ENCODE measurements around the gene HDGF.
"Not testable (repeated sequence)": the region's sequence is repeated elsewhere in the genome, so short reads cannot be mapped to it uniquely, and the experiment has no call there.

HDGF gene

DNA sequence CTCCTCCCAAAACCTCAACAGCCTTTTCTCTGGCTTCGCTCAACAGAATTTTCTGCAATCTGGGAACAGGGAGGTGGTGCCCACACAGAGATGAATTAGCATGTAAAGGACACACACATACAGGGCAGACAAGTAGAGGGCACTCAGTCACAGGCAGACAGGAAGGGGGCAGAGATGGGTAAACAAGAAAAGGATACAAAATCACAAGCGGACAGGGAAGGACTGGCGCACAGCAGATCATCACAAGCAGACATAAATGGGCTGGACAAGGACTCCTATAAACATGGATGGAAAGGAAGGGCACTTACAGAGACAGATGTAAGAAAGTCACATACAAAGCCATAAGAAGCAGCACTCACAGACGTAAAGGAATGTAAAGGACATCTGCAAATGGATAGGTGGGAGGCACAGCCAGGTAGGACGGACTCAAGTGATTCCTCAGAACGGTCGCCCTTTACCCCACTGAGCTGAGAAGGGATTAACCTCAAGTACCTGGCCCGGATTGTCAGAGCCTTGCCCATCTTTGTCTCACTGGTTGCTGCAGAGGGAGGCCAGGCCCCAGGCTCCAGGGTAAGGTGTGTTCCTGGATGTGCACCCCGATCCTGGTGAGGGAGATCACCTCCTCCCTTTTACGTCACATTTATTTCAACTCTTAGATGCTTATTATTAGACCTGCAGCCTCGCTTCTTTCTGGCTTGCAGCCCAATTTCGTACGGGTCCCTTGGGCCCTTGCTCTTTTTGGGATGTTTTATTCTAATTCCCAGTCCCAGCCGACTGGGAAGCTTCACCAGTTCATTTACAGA lies 15.0 kb upstream of the HDGF start:
- DNase-seq, result peak; percentile 33

- DNase-seq, result no peak
Observed at GRCh38 chr1:156765666-156766065, 14.2 kb upstream of the HDGF start.

DNA sequence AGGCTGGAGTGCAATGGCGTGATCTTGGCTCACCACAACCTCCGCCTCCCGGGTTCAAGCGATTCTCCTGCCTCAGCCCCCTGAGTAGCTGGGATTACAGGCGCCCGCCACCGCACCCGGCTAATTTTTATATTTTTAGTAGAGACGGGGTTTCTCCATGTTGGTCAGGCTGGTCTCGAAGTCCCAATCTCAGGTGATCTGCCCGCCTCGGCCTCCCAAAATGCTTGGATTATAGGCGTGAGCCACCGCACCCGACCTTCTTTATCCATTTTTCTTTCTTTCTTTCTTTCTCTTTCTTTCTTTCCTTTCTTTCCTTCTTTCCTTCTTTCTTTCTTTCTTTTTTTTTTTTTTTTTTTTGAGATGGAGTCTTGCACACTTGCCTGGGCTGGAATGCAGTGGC lies 13.7 kb upstream of the HDGF start:
- DNase-seq, result not testable (repeated sequence)

DNA sequence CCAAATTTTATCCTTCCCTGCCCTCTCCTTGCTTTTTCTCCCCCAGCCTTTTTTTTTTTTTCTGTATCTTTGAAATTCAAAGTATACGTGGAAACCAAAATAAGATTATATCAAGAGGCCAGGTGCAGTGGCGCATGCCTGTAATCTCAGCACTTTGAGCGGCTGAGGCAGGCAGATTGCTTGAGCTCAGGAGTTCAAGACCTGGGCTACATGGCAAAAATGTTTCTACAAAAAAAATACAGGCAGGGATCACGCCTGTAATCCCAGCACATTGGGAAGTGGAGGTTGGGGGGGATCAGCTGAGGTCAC lies 9.3 kb upstream of the HDGF start:
- DNase-seq, result no peak

DNA sequence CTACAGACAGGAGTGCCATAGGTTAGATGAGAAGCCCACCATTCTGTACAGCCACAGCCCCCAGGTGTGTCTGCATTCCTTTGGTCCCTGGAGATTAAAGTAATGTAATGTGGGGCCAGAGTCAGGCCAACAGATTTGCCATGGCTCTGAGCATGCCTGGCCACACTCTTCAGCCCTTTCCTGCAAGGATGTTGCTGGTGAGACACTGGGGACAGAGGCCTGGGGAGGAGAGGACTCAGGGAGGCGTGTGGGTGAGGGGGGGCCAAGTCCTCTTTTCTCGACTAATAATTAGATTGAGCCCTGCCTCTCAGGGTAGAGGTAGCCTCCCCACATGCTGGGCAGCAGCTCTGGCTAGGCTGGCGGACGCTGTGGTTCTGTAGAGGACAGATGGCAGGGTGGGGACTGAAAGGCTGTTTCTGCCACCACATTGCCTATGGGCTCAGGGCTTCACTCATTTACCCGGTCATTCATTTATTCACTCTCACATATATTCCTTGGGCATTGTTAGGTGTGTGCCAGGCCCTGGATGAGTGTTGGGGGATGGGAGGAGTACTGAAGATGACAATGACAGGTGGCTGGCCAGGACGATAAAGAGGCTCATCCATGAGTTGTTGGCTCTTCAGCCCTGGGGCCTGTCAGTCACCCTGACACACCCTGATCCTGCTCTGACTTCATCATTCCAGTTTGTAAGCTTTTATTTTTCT lies 8.8 kb upstream of the HDGF start:
- no peak for DNase-seq

GRCh38 chr1:156757572-156758253 lies 6.2 kb upstream of the HDGF start:
- not testable (repeated sequence) for DNase-seq

- no peak for DNase-seq
Observed at GRCh38 chr1:156756355-156756754, 4.9 kb upstream of the HDGF start.

DNA sequence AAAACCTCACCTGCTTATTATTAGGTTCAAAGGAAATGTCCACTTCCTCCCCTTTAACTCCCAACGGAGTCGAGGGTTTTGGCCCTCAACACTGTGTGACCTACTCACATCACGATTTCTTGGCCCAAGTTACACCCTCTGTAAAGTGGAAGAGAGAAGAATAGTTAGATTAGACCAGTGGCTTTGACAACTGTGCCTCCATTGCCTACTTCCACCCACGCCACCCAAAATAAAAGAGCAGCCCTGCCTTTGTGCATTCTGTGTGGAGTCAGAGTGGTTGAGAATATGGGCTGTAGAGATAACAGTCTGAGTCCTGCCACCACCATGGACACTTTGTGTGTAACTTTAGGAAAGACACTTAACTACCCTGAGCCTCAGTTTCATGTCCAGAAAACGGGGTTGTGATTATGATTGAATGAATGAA lies 4.1 kb upstream of the HDGF start:
- DNase-seq, result no peak

- DNase-seq, result no peak
Observed at GRCh38 chr1:156754219-156754618, 2.7 kb upstream of the HDGF start.

DNA sequence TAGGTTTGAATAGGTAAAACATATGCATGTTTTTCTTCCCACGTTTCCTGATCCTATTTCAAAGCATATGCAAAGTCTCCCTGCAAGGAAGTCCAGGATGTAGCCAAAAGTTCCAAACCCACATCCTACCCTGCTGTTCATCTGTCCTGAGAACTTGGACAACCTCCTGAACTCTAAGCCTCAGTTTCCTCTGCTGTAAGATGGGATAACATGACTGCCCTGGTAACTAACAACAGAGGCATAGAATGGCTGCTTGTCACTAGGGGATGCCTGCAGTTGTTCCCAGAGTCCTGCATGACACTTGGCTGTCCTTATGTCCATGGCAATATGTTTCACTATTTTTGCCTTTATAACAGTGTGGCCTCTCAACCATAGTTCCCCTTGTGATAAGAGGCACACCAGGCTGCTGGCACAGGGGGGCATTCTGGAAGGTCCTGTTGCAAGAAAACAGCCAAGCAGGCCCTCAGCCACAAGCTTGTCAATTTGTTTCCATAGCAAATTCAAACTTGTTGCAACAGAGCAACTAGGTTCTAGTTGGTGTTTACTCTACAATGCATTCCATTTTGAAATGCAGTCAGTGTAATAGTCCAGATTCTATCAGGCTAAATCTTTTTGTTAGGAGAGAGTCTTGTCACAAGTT lies 1.5 kb upstream of the HDGF start:
- DNase-seq, result no peak

DNA sequence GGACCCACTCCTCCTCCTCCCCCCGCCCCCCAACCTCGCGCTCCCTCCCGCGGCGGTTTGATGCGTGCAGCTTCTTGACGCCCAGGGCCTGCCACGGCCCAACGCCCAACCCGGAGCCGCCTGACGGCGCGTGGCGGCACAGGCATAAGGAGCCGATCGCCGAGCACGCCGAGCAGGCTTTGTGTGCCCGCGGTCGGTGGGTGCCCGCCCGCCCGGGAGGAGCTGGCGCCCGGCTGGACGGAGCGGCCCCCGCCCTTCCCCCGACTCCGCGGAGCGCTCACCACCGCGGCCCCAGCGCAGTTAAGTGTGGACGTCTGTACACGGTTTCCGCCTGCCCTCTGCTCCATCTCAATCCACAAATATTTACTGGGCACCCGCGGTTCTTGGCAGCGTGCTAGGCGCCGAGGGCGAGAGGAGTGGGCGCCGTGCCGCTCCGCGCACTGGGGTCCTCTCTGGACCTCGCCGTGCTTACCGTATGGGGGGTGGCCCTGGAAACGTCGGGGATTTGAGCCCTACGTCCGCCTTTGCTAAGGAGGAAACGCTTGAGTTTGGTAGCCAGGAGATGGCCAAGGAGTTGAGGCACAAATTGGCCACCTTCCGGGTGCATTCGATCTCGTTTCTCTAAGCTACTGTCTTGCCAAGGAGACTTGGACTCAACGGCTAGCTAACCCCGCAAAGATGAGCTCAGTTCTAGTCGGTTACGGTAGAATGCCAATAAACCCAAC lies 444 bp upstream of the HDGF start:
- DNase-seq, result peak; percentile 98

DNA sequence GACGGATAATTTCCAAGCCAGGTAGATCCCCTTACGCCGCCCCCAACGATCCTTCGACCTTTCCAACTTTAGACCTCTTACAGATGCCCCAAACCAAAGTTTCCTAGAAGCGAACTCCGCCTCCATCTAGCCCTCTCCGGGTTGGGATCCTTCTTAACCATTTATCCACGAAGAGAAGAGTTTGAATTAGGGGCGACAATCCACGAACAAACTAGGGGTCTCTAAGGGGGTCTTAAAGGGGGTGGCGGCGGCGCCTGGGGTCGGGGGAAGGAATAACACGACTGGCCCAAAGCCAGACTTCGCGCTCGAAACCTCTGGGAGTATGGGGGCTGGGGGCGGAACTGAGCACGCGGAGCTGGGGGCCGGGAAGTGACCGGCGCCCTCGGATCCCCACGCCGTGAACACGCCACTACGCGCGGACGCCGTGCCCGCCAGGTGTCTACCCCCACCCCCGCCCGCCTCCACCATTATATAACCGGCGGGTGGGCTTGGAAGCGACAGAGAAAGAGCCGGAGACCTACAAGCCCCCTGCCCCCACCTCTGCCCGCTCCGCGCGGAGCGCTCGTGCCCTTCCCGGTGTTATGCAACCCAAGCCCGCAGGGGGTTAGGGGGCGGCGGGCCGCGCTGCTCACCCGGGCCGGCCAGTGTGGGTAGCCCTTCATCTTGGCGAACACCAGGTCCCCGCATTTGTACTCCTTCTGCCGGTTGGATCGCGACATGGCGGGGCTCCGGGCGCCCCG lies 594 bp downstream of the HDGF start:
- DNase-seq, result peak; percentile 27

DNA sequence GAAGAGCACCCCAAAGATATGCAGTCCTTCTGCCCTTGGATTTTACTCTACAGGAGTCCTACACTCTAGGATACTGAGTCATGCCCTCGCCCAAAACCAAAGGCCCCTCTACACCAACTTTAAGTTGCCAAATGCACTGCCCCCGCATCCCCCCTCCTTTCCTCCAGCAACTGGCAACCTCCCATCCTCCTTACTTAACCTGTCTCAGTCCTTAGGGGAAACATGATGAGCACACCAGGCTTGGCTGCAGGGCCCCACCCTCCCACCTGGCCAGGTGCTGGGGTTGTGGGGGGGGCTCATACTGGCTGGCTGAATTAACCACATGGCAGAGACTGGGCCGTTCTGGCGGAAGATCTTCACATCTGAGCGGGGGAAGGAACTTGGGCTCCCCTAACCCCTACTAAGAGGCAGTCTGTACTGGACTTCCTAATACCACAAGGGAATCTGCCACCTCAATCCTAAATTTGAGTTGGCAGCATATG lies 1.2 kb downstream of the HDGF start:
- no peak for DNase-seq

GRCh38 chr1:156749419-156750118 lies 1.9 kb downstream of the HDGF start:
- no peak for DNase-seq

DNA sequence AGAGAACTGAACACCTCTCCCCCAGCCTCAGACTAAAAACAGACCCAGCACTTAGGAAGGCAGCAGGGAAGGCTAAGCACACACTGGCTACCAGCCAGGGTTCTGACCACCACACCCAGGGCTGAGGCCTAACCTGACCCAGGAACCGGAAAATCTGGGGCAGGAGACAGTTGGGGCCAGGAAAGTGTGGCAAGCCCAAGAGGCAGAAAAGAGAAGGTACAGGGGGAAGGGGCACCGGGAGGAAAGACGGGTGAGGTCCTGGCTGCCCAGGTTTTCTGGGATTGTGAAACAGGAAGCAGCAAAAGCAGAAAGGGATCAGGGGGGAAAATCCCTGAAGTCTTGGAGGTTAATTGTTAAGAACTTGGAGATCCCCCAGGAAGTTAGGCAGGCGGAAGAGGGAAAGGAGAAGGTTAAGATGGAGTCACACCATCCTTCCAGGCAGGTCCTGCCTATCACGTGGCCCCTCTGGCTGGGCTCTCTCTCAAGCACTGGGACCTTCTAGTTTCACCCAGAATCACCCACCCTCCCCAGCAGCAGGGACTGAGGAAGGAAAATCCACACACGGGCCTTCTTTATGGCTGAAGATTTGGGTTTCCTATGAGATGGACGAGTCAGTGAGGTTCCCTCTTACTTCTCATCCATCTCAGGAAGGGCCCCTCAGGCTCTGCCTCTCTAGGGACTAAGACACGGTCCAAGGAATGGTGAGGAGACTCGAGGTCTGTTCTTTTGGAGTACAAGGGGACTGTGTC lies 2.6 kb downstream of the HDGF start:
- peak; percentile 32 for DNase-seq

DNA sequence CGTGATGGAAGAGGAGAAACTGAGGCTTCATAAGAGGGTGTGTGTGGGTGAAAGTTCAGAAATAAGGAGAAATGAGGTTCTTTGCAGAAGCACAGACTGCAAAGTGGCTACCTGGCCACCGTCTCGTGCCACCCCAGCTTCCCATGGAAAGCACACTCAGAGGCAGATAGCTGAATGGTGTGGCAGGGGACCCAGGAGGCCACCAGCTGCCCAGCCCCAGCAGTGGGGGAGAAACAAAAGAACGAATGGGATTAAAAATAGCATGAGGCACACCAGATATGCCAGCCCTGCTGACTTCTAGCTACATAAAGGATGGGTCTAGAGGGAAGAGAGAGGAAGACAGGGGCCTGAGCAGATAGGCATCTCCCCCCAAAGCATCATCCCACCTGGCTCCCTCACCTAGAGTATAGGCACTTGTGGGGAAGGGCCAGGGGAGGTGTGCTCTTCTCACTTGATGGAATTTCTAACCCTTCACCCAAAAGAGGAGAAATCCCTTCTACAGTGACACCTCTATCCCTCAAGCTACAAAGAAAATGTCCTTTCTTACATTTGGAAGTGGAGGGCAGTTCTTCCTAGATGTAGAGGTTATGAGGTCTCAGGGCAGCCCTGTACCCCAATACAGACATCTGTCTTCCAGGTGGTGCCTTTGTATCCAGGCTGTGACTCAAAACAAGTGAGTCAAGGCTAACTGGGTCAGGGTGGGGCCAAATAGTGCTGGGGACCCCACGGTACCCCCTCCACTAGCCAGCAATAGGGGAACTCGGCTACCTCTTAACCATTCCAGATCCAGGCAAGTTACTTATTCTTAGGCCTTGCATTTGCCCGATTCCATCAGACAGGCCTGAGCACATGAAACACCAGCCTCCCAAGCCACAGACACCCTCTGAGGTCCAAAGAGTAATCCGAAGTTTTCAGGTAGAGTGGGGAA lies 3.5 kb downstream of the HDGF start:
- no peak for DNase-seq

GRCh38 chr1:156746728-156747631 lies 4.5 kb downstream of the HDGF start:
- DNase-seq, result peak; percentile 75

DNA sequence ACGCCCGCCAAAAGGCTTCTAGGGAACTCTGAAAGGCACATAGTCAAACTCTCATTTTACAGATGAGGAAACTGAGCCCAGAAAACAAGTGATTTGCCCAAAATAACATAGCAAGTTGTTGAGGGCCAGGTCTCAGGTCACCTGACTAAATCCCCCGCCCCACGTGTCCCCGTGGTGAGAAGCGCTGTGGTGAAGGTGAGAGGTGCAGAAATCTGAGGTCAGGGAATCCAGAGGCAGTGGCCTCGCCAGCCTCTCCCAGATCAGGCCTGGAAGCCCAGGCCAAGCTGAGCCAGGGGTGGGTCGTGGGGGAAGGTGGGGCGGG lies 5.1 kb downstream of the HDGF start:
- DNase-seq, result no peak

Data from midbrain (tissue), 1 donor.